CD4-positive, alpha-beta memory T cell (primary cell): ENCODE measurements around the gene LYL1. TPM values are rescaled to one million over a fixed set of nuclear protein-coding genes. Genes with fewer than 3 reads are reported as not detected.

Experiments
- CTCF ChIA-PET: fragments of 350-600 bp; sonication (Branson Sonifier 250); formaldehyde crosslinking; loops from one replicate; lab custom pipeline; 2021; ENCODE audit warnings: inconsistent platforms; ENCODE audit not compliant: partially characterized antibody; lab: Charles Lee
- POLR2A ChIA-PET: fragments of 350-600 bp; sonication (Branson Sonifier 250); formaldehyde crosslinking; loops from one replicate; lab custom pipeline; 2021; ENCODE audit not compliant: partially characterized antibody; lab: Charles Lee
- DNase-seq, 5 donors: peaks; one replicate each; pipeline versions ENCODE4 v3.0.0 to v3.0.0-alpha.2; 2020 to 2022; ENCODE audit warnings: mixed read lengths in 1 of 5
- H3K27ac ChIP-seq: one replicate; pipeline ENCODE4 v1.7.0; 2013; ENCODE audit warnings: low read depth, low read length
- H3K27me3 ChIP-seq: 2 replicates; pipeline ENCODE4 v1.7.0; 2013; ENCODE audit warnings: mild to moderate bottlenecking, low read length, moderate library complexity; ENCODE audit not compliant: insufficient read depth
- H3K36me3 ChIP-seq: 2 replicates; pipeline ENCODE4 v1.7.0; 2013; ENCODE audit warnings: mild to moderate bottlenecking, low read length, moderate library complexity; ENCODE audit not compliant: insufficient read depth
- H3K4me1 ChIP-seq: 2 replicates; pipeline ENCODE4 v1.7.0; 2013; ENCODE audit warnings: mild to moderate bottlenecking, low read length, moderate library complexity; ENCODE audit not compliant: insufficient read depth
- H3K4me3 ChIP-seq, 2 donors: one replicate each; pipeline ENCODE4 v1.7.0; 2013; ENCODE audit warnings: low read length in 2 of 2, mild to moderate bottlenecking in 1 of 2
- H3K9me3 ChIP-seq, 2 donors: one replicate each; pipeline ENCODE4 v1.7.0; 2013; ENCODE audit warnings: low read length in 2 of 2, control low read depth in 1 of 2; ENCODE audit not compliant: control insufficient read depth in 1 of 2
- H3K27ac Mint-ChIP-seq, 7 donors: one replicate each; pipeline ENCODE4 v1.8.0; 2020 to 2021; ENCODE audit warnings: mixed read lengths in 7 of 7, mild to moderate bottlenecking in 6 of 7, inconsistent platforms in 3 of 7, moderate library complexity in 3 of 7
- H3K27me3 Mint-ChIP-seq, 2 donors: one replicate each; pipeline ENCODE4 v1.8.0; 2020 to 2021; ENCODE audit warnings: mixed read lengths in 2 of 2
- H3K36me3 Mint-ChIP-seq, 2 donors: one replicate each; pipeline ENCODE4 v1.8.0; 2020 to 2021; ENCODE audit warnings: mixed read lengths in 2 of 2, inconsistent platforms in 1 of 2, mild to moderate bottlenecking in 1 of 2
- H3K4me1 Mint-ChIP-seq, 4 donors: one replicate each; pipeline ENCODE4 v1.8.0; 2020 to 2021; ENCODE audit warnings: mixed read lengths in 4 of 4, mild to moderate bottlenecking in 1 of 4
- H3K4me3 Mint-ChIP-seq, 8 donors: one replicate each; pipeline ENCODE4 v1.8.0; 2020 to 2021; ENCODE audit warnings: mixed read lengths in 8 of 8, mild to moderate bottlenecking in 7 of 8, moderate library complexity in 6 of 8, inconsistent platforms in 3 of 8
- H3K9me3 Mint-ChIP-seq, 8 donors: one replicate each; pipeline ENCODE4 v1.8.0; 2020 to 2021; ENCODE audit warnings: mixed read lengths in 8 of 8, mild to moderate bottlenecking in 5 of 8, inconsistent platforms in 3 of 8, moderate library complexity in 1 of 8
- intact Hi-C: fragments of 100-400 bp; cut with micrococcal nuclease; formaldehyde crosslinking; loops from one replicate; pipeline ENCODE4 v1.15.1; 2023
- polyA plus RNA-seq, 2 donors: library from polyadenylated mRNA; unstranded; fragments of 300-500 nt; fragmentation: Illumina TruSeq; gene quantifications; one replicate each; pipeline ENCODE4 v1.2.3, GENCODE V29; 2021
- total RNA-seq, 2 experiments: library from RNA; stranded (reverse); gene quantifications; one replicate each; pipeline ENCODE4 v1.2.3, GENCODE V29; 2021

Gene LYL1
- total and polyA plus RNA-seq, 4 experiments from 2014 or later = 2.3 to 16.9 (median 12.8) TPM

GRCh38 chr19:13135068-13136062, 32.7 kb upstream of the LYL1 start:
- intact Hi-C loops = no loop called here
- Mint-ChIP-seq H3K27ac (no peak overlapping the region), H3K9me3 (no peaks in the 10 kb centered on the region), H3K36me3 (peaks cover 8 to 28% of the 10 kb centered on the region in 2 donors), H3K27me3 (no peaks in the 10 kb centered on the region), H3K4me3 (no peak overlapping the region), H3K4me1 (peaks cover 19 to 29% (median 22%) of the 10 kb centered on the region in 4 donors)
- no peak overlapping the region for H3K4me3 ChIP-seq
- peaks cover 30% of the 10 kb centered on the region for H3K4me1 ChIP-seq
- no peak overlapping the region for H3K27ac ChIP-seq
- H3K9me3 ChIP-seq = no peaks in the 10 kb centered on the region
- ChIA-PET CTCF (interaction anchor here (0.5 kb wide), 1 partner anchor 1438 kb away, joined by 3 read pairs; no protein-coding TSS in a partner anchor), POLR2A (interaction anchor here (1.0 kb wide), 1 partner anchor 29 kb away, joined by 5 read pairs; no protein-coding TSS in a partner anchor)
- peaks cover 14% of the 10 kb centered on the region for H3K36me3 ChIP-seq
- no peak for DNase-seq
- H3K27me3 ChIP-seq = no peaks in the 10 kb centered on the region

- Histone ChIP-seq H3K36me3 (peaks cover 14% of the 10 kb centered on the region), H3K4me1 (peaks cover 30% of the 10 kb centered on the region), H3K9me3 (no peaks in the 10 kb centered on the region), H3K27me3 (no peaks in the 10 kb centered on the region), H3K4me3 (no peak overlapping the region), H3K27ac (no peak overlapping the region)
- POLR2A ChIA-PET = no interaction called here
- Mint-ChIP-seq H3K27ac (peak overlapping the region in 1 of 7 donors; percentile 13), H3K4me1 (peaks cover 19 to 29% (median 22%) of the 10 kb centered on the region in 4 donors), H3K27me3 (no peaks in the 10 kb centered on the region), H3K36me3 (peaks cover 8 to 25% of the 10 kb centered on the region in 2 donors), H3K4me3 (no peak overlapping the region), H3K9me3 (no peaks in the 10 kb centered on the region)
- intact Hi-C loops = no loop called here
- DNase-seq = no peak
- CTCF ChIA-PET = interaction anchor here (0.7 kb wide), 1 partner anchor 157 kb away, joined by 3 read pairs; no protein-coding TSS in a partner anchor
These were observed 32.0 kb upstream of the LYL1 start for GRCh38 chr19:13134626-13135025.

- Histone ChIP-seq H3K4me1 (peaks cover 30% of the 10 kb centered on the region), H3K36me3 (peaks cover 14% of the 10 kb centered on the region), H3K27ac (no peak overlapping the region), H3K27me3 (no peaks in the 10 kb centered on the region), H3K9me3 (no peaks in the 10 kb centered on the region), H3K4me3 (no peak overlapping the region)
- Mint-ChIP-seq H3K27ac (peak overlapping the region in 5 of 7 donors; percentile 46 to 83 (median 79)), H3K36me3 (peaks cover 8 to 24% of the 10 kb centered on the region in 2 donors), H3K4me1 (peaks cover 23 to 35% (median 27%) of the 10 kb centered on the region in 4 donors), H3K4me3 (peak overlapping the region in 2 of 8 donors; percentile 72 to 82), H3K9me3 (no peaks in the 10 kb centered on the region), H3K27me3 (no peaks in the 10 kb centered on the region)
- CTCF ChIA-PET = interaction anchor here (1.2 kb wide), 1 partner anchor 145 kb away, joined by 4 read pairs; no protein-coding TSS in a partner anchor
- DNase-seq = no peak
- intact Hi-C loops = loop anchor here (2.0 kb wide), 1 partner anchor 17 kb away; the partner anchor contains the start of gene TRMT1
- POLR2A ChIA-PET = interaction anchor here (1.1 to 3.5 kb wide), 5 partner anchors 15 to 30 kb away, joined by 3 to 19 read pairs (median 7); partner anchors contain the start of genes IER2, NACC1 and STX10
These were observed 30.7 kb upstream of the LYL1 start for GRCh38 chr19:13133241-13133870.

DNA sequence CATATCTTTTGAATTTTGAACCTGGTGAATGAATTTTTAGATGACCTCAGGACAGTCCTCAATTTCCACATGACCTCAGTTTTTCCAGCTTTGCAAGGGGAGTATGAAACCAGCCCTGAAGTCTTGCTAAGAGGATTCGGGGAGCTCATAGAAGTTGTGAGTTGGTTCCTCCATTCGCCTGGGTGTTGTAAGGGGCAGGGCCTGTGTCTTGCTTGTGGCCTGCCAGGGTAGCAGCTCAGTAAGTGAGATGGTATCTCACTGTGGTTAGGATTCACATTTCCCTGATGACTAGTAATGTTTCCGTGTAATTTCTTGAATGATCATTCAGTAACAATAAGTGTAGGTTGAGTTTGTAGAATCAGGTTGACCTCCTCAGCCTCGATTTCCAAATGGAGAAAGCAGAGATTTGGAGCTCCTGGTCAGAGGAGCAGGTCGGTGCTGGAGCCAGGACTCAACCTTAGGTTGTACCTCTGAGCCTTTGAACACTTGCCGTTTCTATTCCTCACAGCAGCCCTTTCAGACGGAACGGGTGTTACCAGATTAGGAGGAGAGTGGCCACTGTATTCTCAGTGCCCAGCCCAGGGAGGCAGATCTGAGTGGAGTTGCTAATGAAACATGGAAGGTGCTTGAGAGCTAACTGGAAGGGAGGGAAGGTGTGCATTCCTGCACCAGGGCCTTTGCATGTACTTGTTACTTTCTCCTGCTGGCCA, 30.0 kb upstream of the LYL1 start:
- CTCF ChIA-PET = interaction anchor here (0.8 to 1.2 kb wide), 6 partner anchors 28 to 167 kb away, joined by 3 to 6 read pairs (median 4); no protein-coding TSS in a partner anchor
- Histone ChIP-seq H3K4me1 (peaks cover 34% of the 10 kb centered on the region), H3K27me3 (no peaks in the 10 kb centered on the region), H3K36me3 (peaks cover 9% of the 10 kb centered on the region), H3K9me3 (no peaks in the 10 kb centered on the region), H3K4me3 (peak overlapping the region in 1 of 2 donors; percentile 1), H3K27ac (no peak overlapping the region)
- Mint-ChIP-seq H3K4me3 (peak overlapping the region; percentile 31 to 82 (median 65)), H3K27ac (peak overlapping the region; percentile 66 to 90 (median 79)), H3K27me3 (no peaks in the 10 kb centered on the region), H3K4me1 (peaks cover 25 to 42% (median 30%) of the 10 kb centered on the region in 4 donors), H3K9me3 (no peaks in the 10 kb centered on the region), H3K36me3 (peaks cover 7 to 20% of the 10 kb centered on the region in 2 donors)
- POLR2A ChIA-PET = interaction anchor here (0.9 to 3.5 kb wide), 9 partner anchors 9 to 248 kb away, joined by 3 to 19 read pairs (median 5); partner anchors contain the start of genes IER2, NACC1 and STX10
- peak; percentile 52 to 83 (median 61) for DNase-seq
- intact Hi-C loops = loop anchor here (2.0 kb wide), 1 partner anchor 16 kb away; the partner anchor contains the start of gene TRMT1

DNA sequence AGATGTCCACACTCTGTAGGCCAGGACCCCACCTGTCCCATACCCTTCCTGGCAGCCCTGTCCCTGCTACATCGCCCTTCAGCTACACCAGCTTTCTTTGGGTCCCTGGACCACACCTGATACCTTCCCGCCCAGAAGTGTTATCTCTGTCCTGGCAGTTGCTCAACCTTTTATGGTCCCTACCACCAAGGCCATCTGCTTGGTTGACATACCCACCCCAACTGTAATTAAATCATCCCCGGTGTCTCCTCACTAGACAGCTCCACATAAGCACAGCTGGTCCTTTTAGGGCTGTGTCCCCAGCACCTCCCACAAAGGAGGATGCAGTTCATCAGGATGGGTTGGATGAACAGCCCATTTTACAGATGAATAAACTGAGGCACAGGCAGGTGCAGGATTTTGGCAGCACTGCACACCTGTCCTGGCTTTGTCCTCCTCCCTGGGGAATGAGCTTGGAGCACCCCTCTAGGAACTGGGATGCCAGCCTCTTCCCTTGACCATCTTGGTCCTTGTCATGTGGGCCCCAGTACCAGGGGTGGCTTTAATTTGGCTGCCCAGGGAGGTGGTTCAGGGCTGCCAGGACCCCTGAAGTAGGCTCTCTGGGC, 28.3 kb upstream of the LYL1 start:
- Mint-ChIP-seq H3K27me3 (no peaks in the 10 kb centered on the region), H3K27ac (peak overlapping the region in 6 of 7 donors; percentile 55 to 89 (median 60)), H3K4me1 (peaks cover 26 to 42% (median 31%) of the 10 kb centered on the region in 4 donors), H3K9me3 (no peaks in the 10 kb centered on the region), H3K4me3 (peak overlapping the region in 1 of 8 donors; percentile 11), H3K36me3 (peaks cover 0 to 9% of the 10 kb centered on the region in 2 donors)
- H3K36me3 ChIP-seq = no peaks in the 10 kb centered on the region
- ChIA-PET POLR2A (interaction anchor here (1.0 to 3.5 kb wide), 4 partner anchors 11 to 21 kb away, joined by 3 to 19 read pairs (median 4); partner anchors contain the start of gene NACC1), CTCF (interaction anchor here (0.9 to 2.6 kb wide), 3 partner anchors 91 to 166 kb away, joined by 3 to 7 read pairs (median 3); no protein-coding TSS in a partner anchor)
- DNase-seq = no peak
- no peak overlapping the region for H3K27ac ChIP-seq
- no peak overlapping the region for H3K4me3 ChIP-seq
- H3K27me3 ChIP-seq = no peaks in the 10 kb centered on the region
- H3K9me3 ChIP-seq = no peaks in the 10 kb centered on the region
- peaks cover 34% of the 10 kb centered on the region for H3K4me1 ChIP-seq
- intact Hi-C loops = no loop called here

DNA sequence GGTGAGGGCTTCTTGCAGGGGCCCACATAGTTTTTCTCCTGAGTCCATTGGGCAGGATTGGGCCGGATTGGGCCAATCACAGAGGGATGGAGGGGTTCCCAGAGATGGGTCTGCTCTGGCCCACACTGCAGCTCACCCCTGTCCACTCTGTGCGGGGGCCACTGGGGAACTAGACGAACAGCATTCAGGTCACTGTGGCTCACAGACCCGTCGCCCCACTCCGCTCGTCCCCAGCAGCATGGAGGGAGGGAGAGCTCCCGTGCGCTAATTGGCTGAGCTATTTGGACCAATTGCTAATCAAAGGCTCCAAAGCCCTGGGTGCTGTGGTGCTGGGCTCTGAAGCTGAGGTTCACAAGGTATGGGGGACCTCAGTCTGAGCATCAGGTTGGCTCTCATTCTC, 26.7 kb upstream of the LYL1 start:
- H3K27me3 Mint-ChIP-seq = no peaks in the 10 kb centered on the region
- H3K9me3 Mint-ChIP-seq = no peaks in the 10 kb centered on the region
- CTCF ChIA-PET = interaction anchor here (0.6 to 2.6 kb wide), 4 partner anchors 15 to 164 kb away, joined by 3 to 7 read pairs (median 4); no protein-coding TSS in a partner anchor
- no peak for DNase-seq
- Histone ChIP-seq H3K27ac (no peak overlapping the region), H3K4me3 (no peak overlapping the region), H3K4me1 (peaks cover 34% of the 10 kb centered on the region), H3K36me3 (no peaks in the 10 kb centered on the region), H3K9me3 (no peaks in the 10 kb centered on the region), H3K27me3 (no peaks in the 10 kb centered on the region)
- no peak overlapping the region for H3K4me3 Mint-ChIP-seq
- H3K36me3 Mint-ChIP-seq = peaks cover 0 to 9% of the 10 kb centered on the region in 2 donors
- no peak overlapping the region for H3K27ac Mint-ChIP-seq
- peaks cover 26 to 42% (median 30%) of the 10 kb centered on the region in 4 donors for H3K4me1 Mint-ChIP-seq
- POLR2A ChIA-PET = interaction anchor here (0.9 kb wide), 1 partner anchor 23 kb away, joined by 3 read pairs; no protein-coding TSS in a partner anchor
- intact Hi-C loops = no loop called here
